22Rv1 (cell line): ENCODE data around the gene ANKS1A.

ENCODE experiments used
- CTCF ChIP-seq: fragments of 450-650 bp; IDR thresholded peaks from 2 replicates; pipeline ENCODE4 v1.5.1; 2017; ENCODE audit warnings: mild to moderate bottlenecking
- ZFX ChIP-seq: fragments of 450-650 bp; IDR thresholded peaks from 2 replicates; pipeline ENCODE4 v1.6.1; 2017; ENCODE audit warnings: antibody characterized with exemption, borderline replicate concordance

GRCh38 chr6:34894693-34895092 lies 5.6 kb downstream of the ANKS1A start:
- TF ChIP-seq CTCF = no peak
- no peak for TF ChIP-seq ZFX
